Choroid plexus epithelial cell (primary cell): ENCODE measurements around the gene SREBF1.

Experiments
- DNase-seq: peaks from one replicate; pipeline ENCODE4 v3.0.0-alpha.2; 2010; ENCODE audit warnings: low read depth
- H3K4me3 ChIP-seq: 2 replicates; pipeline ENCODE4 v1.5.1; 2011; ENCODE audit warnings: low read depth, mild to moderate bottlenecking, control low read depth, low read length, moderate library complexity
- CTCF ChIP-seq: conservative IDR thresholded peaks from 2 replicates; pipeline ENCODE4 v1.5.1; 2011; ENCODE audit warnings: low read depth, mild to moderate bottlenecking, control low read depth, inconsistent platforms, low read length, moderate library complexity

The SREBF1 gene

DNA sequence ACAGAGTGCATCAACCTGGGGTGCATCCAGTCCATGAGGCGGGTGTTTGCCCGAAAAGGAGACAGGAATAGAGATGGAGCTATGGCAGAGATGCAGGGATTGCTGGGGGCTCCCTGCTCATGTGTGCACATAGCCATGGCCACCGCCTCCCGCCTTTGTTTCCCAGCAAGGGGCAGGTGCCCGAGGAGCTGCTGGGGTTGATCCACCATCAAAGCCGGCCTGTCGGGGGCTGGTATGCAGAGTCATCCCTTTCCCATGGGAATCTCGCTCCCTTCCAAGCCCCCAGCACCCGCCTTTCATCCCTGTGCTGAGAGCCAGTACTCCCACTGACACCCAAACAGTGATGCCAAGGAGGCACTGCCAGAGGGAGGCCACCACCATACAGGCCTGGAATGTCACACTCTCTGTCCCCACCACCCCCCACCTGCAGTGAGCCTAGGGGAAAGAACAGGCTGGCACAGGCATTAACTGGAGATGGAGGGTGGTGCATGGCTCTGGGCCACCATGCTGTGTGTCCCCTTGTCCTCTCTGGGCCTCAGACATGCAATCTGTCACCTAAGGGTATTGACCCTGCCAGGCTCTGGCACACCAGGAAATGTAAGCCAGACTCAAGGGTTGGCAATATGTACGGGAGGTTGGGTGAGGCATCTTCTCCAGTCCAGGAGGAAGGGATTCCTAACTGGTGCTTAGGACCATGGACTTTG, 65.1 kb downstream of the SREBF1 start:
- no peak for DNase-seq
- TF ChIP-seq CTCF = no peak
- no peak overlapping the region for H3K4me3 ChIP-seq

DNA sequence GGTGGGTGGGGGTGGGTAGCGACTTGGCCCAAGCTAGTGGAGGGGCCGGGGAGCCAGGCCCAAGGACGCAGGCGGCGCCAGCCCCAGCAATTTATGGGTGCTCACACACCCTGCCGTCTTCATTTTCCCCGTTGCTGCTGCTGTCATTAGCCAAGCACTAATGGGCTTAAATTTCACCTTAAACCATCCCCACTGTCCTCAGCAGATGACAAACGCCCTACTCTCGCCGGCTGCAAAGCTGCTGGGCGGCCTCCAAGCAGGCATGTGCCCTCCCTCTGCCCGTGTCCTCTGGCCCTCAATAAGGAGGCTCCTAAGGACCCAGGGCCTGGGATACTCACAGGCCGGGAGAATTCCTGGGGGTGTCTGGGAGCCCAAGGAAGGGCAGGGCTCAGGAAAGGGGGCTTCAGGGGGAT, 66.1 kb downstream of the SREBF1 start:
- no peak overlapping the region for H3K4me3 ChIP-seq
- no peak for TF ChIP-seq CTCF
- DNase-seq = no peak

DNA sequence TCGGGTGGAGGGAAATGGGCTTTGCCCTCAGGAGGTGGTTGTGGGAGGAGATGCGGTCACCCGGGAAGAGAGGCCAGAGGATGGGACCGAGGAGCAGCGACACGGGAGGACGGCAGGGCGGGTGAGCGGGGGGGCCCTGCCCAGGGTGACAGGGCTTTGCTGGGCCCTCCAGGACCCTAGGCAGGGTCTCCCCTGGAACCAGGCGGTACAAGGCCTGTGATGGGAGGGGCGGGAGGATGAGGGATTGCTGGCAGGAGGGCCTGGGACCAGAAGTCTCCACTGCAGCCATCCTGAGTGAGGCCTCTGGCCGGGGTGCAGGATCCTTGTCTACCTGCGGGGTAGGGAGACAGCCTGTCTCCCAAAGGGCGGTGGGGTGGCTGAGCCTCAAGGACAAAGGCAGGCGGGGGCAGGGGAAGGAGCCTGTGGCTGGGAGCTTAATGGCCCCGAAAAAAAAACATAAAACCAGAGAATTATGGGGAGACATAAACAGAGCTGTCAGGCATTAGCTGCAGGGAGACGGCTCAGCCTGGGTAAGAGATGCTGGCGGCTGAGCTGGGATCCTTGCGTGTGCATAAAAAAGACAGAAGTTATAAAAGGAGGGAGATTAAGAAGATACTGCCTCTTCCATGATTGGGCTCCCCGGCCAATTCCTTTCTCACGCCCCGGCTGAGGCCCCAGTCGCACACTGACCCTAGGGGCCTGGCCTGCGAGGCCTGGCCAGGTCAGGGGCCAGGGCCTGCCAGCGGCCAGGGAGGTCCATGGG, 66.7 kb downstream of the SREBF1 start:
- no peak for TF ChIP-seq CTCF

GRCh38 chr17:17768424-17769088, 68.2 kb downstream of the SREBF1 start:
- no peak overlapping the region for H3K4me3 ChIP-seq
- no peak for DNase-seq
- TF ChIP-seq CTCF = no peak

More for the DNA sequence above, 66.7 kb downstream of the SREBF1 start:
- H3K4me3 ChIP-seq = no peak overlapping the region
- DNase-seq = no peak

DNA sequence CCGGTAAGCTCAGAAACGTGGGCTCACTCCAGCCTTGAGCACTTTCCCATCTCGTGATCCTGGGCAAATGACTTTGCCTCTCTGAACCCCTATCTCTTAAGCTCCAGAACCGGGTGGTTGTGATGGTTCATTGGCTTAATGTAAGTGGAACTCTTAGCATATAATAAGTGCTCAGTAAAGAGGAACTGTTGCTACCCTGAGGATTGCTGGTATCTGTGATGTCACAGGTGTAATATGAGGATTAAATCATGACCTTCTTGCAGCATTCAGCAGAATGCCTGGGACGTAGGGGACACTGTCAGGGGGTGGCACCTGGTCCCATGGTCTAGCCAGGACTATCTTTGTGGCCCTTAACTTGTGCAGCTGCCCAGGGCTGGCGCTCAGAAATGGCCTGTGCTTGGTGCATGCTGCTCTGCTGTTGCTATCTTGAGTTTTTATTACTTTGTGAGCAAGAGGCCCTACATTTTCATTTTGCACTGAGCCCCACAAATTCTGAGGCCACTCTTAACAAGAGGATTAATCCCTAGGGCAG, 68.8 kb downstream of the SREBF1 start:
- no peak overlapping the region for H3K4me3 ChIP-seq
- no peak for DNase-seq
- no peak for TF ChIP-seq CTCF

DNA sequence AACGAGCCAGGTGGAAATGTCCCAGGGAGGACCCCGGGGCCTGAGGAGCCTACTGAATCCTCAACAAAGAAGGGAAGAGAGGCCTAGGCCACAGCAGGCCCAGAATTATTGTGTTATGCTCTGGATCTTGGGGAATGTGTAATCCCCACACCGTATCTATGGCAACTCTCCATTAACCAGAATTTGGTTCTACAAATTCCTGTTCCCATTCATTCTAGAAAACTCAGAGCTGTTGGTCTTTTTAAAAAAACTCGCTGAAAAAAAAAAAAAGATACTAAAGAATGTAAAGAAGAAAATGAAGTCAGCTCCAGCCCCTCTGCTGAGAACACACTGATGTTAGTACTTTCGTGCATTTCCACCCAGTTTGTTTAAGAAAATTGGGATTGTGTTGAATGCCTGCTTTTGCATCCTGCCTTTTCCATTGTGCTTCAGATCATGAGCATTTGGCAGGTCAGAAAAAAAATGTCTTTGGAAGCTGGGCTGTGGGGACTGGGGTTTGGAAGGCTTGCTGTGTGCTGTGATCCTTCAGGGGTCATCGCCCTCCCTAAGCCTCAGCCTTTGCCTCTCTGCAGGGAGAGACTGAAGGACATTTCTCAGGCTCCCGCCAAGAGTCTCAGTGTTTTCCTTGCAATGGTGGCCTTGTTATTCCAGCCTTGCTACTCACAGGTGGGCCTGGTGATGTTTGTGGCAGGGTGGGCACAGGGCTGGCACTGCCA, 69.5 kb downstream of the SREBF1 start:
- no peak for TF ChIP-seq CTCF
- H3K4me3 ChIP-seq = no peak overlapping the region
- no peak for DNase-seq
